Endothelial cell of umbilical vein (primary cell): ENCODE data around the gene SCN5A. TPM values are rescaled to one million over a fixed set of nuclear protein-coding genes. Genes with fewer than 3 reads are reported as not detected.

Experiments used
- BruUV-seq: library from RNA; stranded (reverse); fragments of 400-500 nt; replicated peaks from 2 replicates; lab custom pipeline; 2021; lab: Mats Ljungman, UMichigan
- CTCF ChIA-PET: fragments of 300-600, 350-600 bp; sonication (Branson Sonifier 250); formaldehyde crosslinking; loops from one replicate; lab custom pipeline; 2021; ENCODE audit warnings: antibody characterized with exemption, inconsistent platforms; lab: Charles Lee
- POLR2A ChIA-PET: fragments of 300-600, 350-600 bp; sonication (Branson Sonifier 250); formaldehyde crosslinking; loops from one replicate; lab custom pipeline; 2021; ENCODE audit warnings: antibody characterized with exemption, inconsistent platforms; lab: Charles Lee
- DNase-seq: peaks from one replicate; pipeline ENCODE4 v3.0.0-alpha.2; 2011; ENCODE audit warnings: low read depth, low spot score
- FAIRE-seq: peaks from 2 replicates; lab custom pipeline; 2011; peaks lifted over from hg19 to GRCh38; lab: Jason Lieb, UNC
- H2AFZ ChIP-seq: 2 replicates; pipeline ENCODE4 v1.6.0; 2012; ENCODE audit warnings: low read depth, low read length, control low read depth, inconsistent platforms
- H3K27ac ChIP-seq: 2 replicates; pipeline ENCODE4 v1.5.1; 2011; ENCODE audit warnings: low read depth, mild to moderate bottlenecking, control low read depth, low read length, moderate library complexity; ENCODE audit not compliant: insufficient read depth
- H3K27me3 ChIP-seq, 2 experiments: 2 replicates each; pipeline versions ENCODE4 v1.6.0 to v1.6.1; 2011; ENCODE audit warnings: low read length in 2 of 2, mixed read lengths in 1 of 2; ENCODE audit not compliant: control insufficient read depth in 2 of 2, insufficient read depth in 2 of 2
- H3K36me3 ChIP-seq, 2 experiments: 2 replicates in 1 of 2; 3 replicates in 1 of 2; pipeline ENCODE4 v1.5.1; 2011; ENCODE audit warnings: low read length in 2 of 2, mild to moderate bottlenecking in 1 of 2, moderate library complexity in 1 of 2; ENCODE audit not compliant: control insufficient read depth in 2 of 2, insufficient read depth in 2 of 2; ENCODE audit errors: extremely low read depth in 1 of 2
- H3K4me1 ChIP-seq: 3 replicates; pipeline ENCODE4 v1.5.1; 2011; ENCODE audit warnings: mild to moderate bottlenecking, low read length; ENCODE audit not compliant: control insufficient read depth, insufficient read depth; ENCODE audit errors: extremely low read depth
- H3K4me2 ChIP-seq: 2 replicates; pipeline ENCODE4 v1.6.1; 2011; ENCODE audit warnings: low read length, control low read depth, mixed read lengths; ENCODE audit not compliant: insufficient read depth
- H3K4me3 ChIP-seq, 3 experiments: fragments of 200-600 bp in 1 of 3; sonication (generic), shearing (Covaris generic) in 1 of 3; replicated peaks in 1 of 3; 2 replicates each; pipeline ENCODE4 v1.5.1; 2011 to 2016; ENCODE audit warnings: control low read depth in 3 of 3, low read length in 3 of 3, mild to moderate bottlenecking in 2 of 3, inconsistent platforms in 1 of 3, low read depth in 1 of 3, moderate library complexity in 1 of 3; ENCODE audit not compliant: insufficient read depth in 1 of 3
- H3K79me2 ChIP-seq: 2 replicates; pipeline ENCODE4 v1.6.0; 2012; ENCODE audit warnings: low read length, inconsistent platforms; ENCODE audit not compliant: control insufficient read depth, insufficient read depth
- H3K9ac ChIP-seq: replicated peaks from 2 replicates; pipeline ENCODE3; 2011; ENCODE audit warnings: low read length, control low read depth; ENCODE audit not compliant: insufficient read depth; ENCODE audit errors: extremely low read depth
- H3K9me1 ChIP-seq: replicated peaks from 3 replicates; pipeline ENCODE4 v1.6.0; 2011; ENCODE audit warnings: mild to moderate bottlenecking, low read length; ENCODE audit not compliant: control insufficient read depth, insufficient read depth; ENCODE audit errors: extremely low read depth
- H3K9me3 ChIP-seq: replicated peaks from 2 replicates; pipeline ENCODE4 v1.5.1; 2012; ENCODE audit warnings: low read length, inconsistent platforms; ENCODE audit not compliant: control insufficient read depth, insufficient read depth
- H4K20me1 ChIP-seq: replicated peaks from 2 replicates; pipeline ENCODE3; 2011; ENCODE audit warnings: mild to moderate bottlenecking, low read length; ENCODE audit not compliant: control insufficient read depth, insufficient read depth; ENCODE audit errors: extremely low read depth
- FOS ChIP-seq: IDR thresholded peaks from 2 replicates; pipeline ENCODE4 v1.6.1; 2011; ENCODE audit warnings: mild to moderate bottlenecking, low read length, moderate library complexity, borderline replicate concordance; ENCODE audit not compliant: insufficient read depth
- GATA2 ChIP-seq: IDR thresholded peaks from 2 replicates; pipeline ENCODE4 v1.7.0; 2011; ENCODE audit warnings: low read depth, mild to moderate bottlenecking, moderate library complexity, mixed read lengths, low read length; ENCODE audit not compliant: insufficient read length, insufficient read depth
- POLR2A ChIP-seq: IDR thresholded peaks from 2 replicates; pipeline ENCODE4 v1.6.1; 2012; ENCODE audit warnings: low read depth, mild to moderate bottlenecking, control low read depth, low read length
- dilution Hi-C: fragments of 300-500 bp; cut with MboI; formaldehyde crosslinking; loops from one replicate; pipeline ENCODE4 v1.15.0; 2019; ENCODE audit warnings: low sequenced_read_pairs; ENCODE audit not compliant: extremely low pct_ligation_motif_present
- intact Hi-C: fragments of 100-400 bp; cut with micrococcal nuclease; formaldehyde crosslinking; loops from one replicate; pipeline ENCODE4 v1.10.0; 2022
- polyA plus RNA-seq, 4 experiments: library from polyadenylated mRNA; depleted of rRNA in 3 of 4; stranded (reverse) in 3 of 4; unstranded in 1 of 4; fragments of >200 nt; gene quantifications; 2 replicates each; pipeline versions ENCODE4 v1.2.1 to v1.2.3, GENCODE V29; 2011 to 2012; ENCODE audit warnings: missing spikeins in 1 of 4
- total RNA-seq: library from RNA; stranded (reverse); gene quantifications from 2 replicates; pipeline ENCODE4 v1.2.3, GENCODE V29; 2021

Gene SCN5A
- total and polyA plus RNA-seq, 2 donors (not counting 3 experiments of a cell fraction or from before 2014, with no cell fraction given) = 2.7 to 20.0 TPM

DNA sequence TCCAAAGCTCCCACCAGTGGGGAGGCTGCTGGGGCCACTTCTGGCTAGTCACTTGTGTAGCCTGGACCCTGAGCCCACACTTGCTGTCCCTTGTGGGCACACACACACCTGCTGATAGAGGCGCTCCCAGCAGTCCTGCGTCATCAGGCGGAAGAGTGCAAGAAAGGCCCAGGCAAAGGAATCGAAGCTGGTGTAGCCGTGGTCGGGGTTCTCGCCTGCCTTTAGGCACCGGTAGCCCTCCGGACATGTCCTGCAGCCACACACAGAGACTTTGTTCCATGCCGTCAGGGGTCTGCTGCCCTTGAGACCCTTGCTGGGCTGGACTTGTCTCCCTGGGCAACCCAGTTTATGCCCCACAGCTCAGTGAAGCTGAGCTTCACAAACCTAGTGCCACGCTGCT is 42.9 kb downstream of the SCN5A start:
- ChIA-PET POLR2A (no interaction called here), CTCF (interaction anchor here (1.0 kb wide), 1 partner anchor 45 kb away, joined by 3 read pairs; no protein-coding TSS in a partner anchor)
- H3K27me3 ChIP-seq = no peaks in the 10 kb centered on the region
- FAIRE-seq (no peak), DNase-seq (no peak)
- TF ChIP-seq GATA2 (no peak), POLR2A (no peak)
- no peaks in the 10 kb centered on the region for H3K9me3 ChIP-seq
- no peaks in the 10 kb centered on the region for H3K36me3 ChIP-seq
- no peaks in the 10 kb centered on the region for H4K20me1 ChIP-seq
- intact Hi-C loops = no loop called here
- H3K79me2 ChIP-seq = no peaks in the 10 kb centered on the region
- H3K4me1 ChIP-seq = no peaks in the 10 kb centered on the region
- H3K9me1 ChIP-seq = no peaks in the 10 kb centered on the region
- dilution Hi-C loops = no loop called here
- H3K4me2 ChIP-seq = no peak overlapping the region
- H3K9ac ChIP-seq = no peak overlapping the region
- no TSS peak for BruUV-seq
- no peak overlapping the region for H2AFZ ChIP-seq
- no peak overlapping the region for H3K4me3 ChIP-seq
- H3K27ac ChIP-seq = no peak overlapping the region

DNA sequence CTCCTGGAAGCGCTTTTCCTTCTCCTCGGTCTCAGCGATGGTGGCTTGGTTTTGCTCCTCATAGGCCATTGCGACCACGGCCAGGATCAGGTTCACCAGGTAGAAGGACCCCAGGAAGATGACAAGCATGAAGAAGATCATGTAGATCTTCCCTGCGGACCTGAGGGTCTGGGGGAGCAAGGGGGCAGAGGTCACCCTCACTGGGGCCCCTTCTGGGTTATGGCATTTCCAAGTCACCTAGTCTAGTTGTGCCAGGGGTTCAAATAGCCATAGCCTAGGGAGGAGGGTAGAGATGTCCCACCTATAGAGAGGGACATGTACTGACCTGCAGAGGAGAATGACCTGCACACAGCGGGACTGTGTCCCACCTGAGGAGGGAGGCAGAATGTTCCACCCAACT is 43.5 kb downstream of the SCN5A start:
- Histone ChIP-seq H3K9me1 (no peaks in the 10 kb centered on the region), H3K4me2 (no peak overlapping the region), H3K36me3 (no peaks in the 10 kb centered on the region), H3K27ac (no peak overlapping the region), H3K79me2 (no peaks in the 10 kb centered on the region), H3K27me3 (no peaks in the 10 kb centered on the region), H4K20me1 (no peaks in the 10 kb centered on the region), H3K4me1 (no peaks in the 10 kb centered on the region), H2AFZ (no peak overlapping the region), H3K9me3 (no peaks in the 10 kb centered on the region), H3K9ac (no peak overlapping the region), H3K4me3 (no peak overlapping the region)
- intact Hi-C loops (no loop called here), dilution Hi-C loops (no loop called here)
- POLR2A ChIA-PET = no interaction called here
- no peak for TF ChIP-seq FOS
- BruUV-seq = no TSS peak
- no peak for DNase-seq
- CTCF ChIA-PET = interaction anchor here (0.9 kb wide), 1 partner anchor 10 kb away, joined by 3 read pairs; no protein-coding TSS in a partner anchor
- no peak for FAIRE-seq
